Measurements from ENCODE around the gene RNPEP.
"Not testable (repeated sequence)": the region's sequence is repeated elsewhere in the genome, so short reads cannot be mapped to it uniquely, and the experiment has no call there.

Gene RNPEP

DNA sequence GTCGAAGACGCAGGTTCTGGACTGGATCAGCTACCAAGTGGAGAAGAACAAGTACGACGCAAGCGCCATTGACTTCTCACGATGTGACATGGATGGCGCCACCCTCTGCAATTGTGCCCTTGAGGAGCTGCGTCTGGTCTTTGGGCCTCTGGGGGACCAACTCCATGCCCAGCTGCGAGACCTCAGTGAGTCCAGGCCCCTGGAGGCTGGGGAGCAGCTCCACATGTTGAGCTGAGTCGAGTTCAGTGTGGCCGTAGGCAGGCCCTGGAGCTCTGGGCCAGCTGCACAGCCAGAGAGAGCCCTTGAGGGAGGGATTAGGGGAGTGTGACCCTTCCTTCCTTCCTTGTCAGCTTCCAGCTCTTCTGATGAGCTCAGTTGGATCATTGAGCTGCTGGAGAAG lies 29.5 kb downstream of the RNPEP start:
- ATAC-seq, result no peak

DNA sequence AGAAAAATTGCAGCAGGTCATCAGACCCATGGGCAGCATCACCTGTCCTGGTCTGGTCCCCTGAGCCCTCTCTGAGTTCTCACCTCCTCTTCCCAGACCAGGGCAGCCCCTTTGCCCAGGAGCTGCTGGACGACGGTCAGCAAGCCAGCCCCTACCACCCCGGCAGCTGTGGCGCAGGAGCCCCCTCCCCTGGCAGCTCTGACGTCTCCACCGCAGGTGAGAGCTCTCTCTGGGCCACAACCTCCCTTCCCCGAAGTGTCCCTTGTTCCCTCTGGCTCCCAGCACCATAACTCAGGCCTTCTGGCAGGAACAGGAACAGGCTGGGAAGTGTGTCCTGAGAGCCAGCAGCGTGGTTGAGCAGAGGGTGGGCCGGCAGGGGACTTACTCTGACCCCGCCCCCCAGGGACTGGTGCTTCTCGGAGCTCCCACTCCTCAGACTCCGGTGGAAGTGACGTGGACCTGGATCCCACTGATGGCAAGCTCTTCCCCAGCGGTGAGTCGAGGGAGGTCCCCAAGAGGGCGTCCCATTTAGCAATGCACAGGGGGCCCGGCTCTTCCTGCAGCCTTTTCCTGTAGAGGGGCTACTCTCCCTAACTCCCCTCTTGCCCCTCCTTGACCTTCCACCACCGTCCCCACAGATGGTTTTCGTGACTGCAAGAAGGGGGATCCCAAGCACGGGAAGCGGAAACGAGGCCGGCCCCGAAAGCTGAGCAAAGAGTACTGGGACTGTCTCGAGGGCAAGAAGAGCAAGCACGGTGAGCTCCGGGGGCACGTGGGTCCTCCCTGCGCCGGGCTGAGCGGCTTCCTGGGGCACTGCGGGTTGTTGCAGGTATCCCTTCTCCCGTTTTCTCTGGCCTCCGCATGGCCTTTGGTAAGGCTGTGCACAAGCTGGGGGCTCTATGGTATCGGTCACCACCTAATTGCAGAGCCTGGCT lies 30.4 kb downstream of the RNPEP start:
- ATAC-seq, result no peak

DNA sequence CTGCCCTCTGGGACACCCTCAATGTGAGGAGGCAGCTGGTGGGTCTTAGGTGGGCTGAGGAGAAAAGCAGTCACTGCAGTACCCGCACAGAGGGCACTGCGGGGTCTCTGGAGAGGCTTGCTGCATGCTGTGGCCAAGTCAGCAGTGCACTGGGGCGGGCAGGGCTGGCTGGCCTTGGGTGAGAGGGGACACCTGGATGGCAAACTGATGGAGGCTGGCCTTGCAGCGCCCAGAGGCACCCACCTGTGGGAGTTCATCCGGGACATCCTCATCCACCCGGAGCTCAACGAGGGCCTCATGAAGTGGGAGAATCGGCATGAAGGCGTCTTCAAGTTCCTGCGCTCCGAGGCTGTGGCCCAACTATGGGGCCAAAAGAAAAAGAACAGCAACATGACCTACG lies 31.2 kb downstream of the RNPEP start:
- no peak for ATAC-seq

DNA sequence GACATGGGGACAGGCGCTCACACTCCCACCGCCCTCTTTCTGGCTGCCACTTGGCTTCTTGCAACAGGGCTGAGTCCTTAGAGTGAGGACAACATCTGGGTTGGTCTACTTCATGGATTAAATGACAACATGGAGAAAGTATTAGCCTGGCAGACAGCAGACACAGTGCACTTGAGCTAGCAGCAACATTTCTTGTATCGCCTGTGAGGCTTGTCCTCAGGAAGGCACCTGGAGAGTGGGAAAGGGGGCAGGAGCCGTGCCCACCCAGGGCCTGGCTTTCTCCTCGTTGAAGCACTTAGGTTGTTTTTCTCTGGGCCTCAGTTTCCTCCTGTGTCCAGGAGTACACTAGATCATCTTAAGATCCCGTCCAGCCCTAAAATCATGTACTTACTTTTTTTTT lies 31.6 kb downstream of the RNPEP start:
- no peak for ATAC-seq

DNA sequence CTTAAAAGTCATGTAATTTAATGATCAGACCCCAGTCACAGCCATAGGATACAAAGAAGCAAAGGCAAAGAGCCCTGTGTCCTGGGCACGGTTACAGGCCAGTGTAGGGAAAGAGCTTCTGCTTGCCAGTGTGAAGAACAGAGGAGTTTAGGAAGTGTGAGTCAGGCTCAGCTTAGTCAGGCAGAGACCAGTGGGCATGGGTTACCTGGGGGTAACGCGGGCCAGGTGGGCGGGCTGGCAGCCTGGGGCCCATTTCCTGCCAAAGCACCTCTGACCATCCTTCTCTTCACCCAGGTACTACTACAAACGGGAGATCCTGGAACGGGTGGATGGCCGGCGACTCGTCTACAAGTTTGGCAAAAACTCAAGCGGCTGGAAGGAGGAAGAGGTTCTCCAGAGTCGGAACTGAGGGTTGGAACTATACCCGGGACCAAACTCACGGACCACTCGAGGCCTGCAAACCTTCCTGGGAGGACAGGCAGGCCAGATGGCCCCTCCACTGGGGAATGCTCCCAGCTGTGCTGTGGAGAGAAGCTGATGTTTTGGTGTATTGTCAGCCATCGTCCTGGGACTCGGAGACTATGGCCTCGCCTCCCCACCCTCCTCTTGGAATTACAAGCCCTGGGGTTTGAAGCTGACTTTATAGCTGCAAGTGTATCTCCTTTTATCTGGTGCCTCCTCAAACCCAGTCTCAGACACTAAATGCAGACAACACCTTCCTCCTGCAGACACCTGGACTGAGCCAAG lies 32.6 kb downstream of the RNPEP start:
- no peak for ATAC-seq

DNA sequence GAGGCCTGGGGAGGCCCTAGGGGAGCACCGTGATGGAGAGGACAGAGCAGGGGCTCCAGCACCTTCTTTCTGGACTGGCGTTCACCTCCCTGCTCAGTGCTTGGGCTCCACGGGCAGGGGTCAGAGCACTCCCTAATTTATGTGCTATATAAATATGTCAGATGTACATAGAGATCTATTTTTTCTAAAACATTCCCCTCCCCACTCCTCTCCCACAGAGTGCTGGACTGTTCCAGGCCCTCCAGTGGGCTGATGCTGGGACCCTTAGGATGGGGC lies 33.2 kb downstream of the RNPEP start:
- no peak for ATAC-seq

DNA sequence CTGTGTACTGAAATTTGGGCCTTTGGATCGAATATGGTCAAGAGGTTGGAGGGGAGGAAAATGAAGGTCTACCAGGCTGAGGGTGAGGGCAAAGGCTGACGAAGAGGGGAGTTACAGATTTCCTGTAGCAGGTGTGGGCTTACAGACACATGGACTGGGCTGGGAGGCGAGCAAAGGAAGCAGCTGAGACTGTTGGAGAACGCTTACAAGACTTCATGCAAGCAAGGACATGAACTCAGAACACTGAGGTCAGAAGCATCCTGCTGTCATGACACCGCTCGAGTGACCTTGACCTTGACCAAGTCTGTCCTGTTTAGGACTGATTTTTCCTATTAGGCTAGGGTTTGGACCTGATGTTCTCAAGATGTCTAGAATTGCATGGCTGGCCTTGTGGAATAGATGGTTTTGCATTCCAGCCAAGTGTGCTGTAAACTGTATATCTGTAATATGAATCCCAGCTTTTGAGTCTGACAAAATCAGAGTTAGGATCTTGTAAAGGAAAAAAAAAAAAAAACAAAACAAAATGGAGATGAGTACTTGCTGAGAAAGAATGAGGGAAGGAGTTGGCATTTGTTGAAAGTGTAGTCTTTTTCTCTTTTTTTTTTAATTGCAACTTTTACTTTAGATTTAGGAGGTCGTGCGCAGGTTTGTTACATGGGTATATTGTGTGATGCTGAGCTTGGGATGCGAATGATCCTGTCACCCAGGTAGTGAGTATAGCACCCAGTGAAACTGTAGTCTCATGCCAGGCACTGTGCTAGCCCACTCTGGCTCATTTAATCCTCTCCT lies 33.8 kb downstream of the RNPEP start:
- no peak for ATAC-seq

DNA sequence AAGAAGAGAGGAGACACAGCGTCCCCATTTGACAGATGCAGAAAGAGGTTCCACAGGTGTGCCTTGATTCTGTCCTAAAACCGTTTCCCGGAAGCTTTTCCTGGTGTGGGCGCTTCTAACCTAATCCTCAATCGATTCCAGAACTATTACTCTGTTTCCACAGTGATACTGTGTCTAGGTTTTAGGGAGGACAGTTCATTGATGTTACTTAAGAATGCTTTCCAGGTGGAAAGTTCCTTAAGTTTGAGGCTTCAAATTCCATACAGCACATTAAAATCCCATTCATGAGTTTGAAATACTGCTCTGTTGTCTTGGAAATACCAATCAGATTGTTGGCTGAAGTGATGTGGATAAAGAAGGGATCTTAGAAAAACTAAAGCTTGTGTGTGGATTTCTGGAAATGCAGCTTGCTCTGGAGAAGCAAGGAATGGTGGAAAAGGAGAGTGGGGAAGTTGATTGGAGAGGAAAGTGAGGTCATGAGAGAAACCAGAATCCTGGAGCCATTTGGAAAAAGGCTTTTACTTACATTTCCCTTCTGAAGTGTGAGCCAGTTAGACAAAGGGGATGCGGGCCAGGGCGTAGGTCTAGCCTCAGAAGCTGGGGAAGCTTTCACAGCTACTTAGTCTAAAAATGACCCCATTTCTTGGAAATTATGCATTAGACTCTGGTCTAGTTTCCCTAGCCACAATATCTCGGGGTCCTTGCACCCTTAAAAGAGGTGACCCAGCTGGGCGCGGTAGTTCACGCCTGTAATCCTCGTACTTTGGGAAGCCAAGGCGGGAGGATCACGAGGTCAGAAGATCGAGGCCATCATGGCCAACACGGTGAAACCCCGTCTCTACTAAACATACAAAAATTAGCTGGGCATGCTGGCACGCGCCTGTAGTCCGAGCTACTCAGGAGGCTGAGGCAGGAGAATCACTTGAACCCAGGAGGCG lies 34.6 kb downstream of the RNPEP start:
- no peak for ATAC-seq

DNA sequence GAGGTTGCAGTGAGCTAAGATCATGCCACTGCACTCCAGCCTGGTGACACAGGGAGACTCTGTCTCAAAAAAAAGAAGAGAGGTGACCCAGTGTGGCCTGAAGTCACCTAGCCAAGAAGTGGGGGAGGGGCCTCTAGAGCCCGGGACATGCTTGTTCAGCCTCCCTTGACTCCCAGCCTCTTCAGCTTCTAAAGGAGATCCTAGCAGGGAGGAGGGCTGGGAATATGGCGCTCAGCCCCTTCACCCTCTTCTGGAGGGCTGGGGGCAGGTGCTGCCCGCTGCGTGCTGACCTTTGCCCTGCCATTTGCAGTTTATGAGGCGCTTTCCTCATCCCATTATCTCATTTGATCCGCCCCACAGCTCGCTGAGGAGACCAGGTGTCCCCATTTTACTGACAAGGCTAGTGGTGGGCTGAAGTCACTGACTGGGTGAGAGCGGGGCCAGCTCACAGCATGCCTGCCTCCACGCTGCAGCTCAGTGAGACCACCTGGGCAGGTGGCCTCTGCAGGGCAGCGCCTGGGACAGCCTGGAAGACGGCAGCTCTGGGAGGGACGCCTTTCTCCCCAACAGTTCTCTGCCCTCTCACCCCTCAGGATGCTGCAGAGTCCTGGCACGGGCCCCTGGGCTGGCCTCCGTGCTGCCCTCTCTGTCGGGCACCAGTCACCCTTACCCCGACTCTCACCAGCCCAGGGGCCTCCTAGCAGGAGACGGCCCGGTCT lies 35.5 kb downstream of the RNPEP start:
- no peak for ATAC-seq

DNA sequence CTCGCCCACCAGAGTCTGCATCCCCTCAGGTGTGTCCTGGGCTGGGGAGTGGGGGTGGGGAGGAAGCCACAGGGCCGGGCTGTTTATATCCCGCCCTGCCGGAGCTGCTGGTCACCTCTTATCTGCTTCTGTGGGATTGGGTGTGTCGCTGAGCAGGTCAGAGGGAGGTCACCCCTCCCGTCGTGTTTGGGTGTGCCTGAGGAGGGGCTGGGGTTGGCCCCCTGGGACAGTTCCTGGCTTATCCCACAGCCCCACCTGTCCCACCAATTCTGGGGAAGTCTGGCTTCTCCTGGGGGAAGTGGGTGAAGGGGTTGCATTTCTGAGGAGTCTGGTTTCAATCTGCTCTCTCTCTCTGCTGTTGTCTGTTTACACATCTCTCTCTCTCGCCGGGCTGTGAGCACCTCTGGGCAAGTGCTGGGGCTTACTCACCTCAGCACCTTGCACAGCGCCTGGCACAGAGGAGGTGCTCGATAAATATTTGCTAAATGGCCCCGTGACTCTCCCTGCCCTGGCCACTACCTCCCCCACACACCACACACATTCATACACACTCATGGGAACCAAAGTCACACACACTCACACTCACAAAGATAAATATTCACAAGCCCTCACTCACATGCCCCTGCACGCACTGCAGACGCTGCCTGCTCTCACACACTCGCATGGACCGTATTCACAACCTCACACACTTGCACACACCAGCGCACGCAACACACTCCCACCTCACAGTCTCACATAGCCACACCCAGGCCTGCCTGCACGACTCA lies 36.2 kb downstream of the RNPEP start:
- no peak for ATAC-seq

DNA sequence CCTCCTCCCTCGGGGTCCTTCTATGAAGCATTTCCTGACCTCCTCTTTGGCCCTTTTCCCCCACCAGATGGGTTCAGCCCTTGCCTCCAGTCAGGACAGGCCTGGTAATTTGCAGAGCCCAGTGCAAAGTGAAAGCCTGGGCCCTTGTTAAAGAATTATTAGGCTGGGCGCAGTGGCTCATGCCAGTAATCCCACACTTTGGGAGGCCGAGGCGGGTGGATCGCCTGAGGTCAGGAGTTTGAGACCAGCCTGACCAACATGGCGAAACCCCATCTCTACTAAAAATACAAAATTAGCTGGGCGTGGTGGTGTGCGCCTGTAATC lies 36.7 kb downstream of the RNPEP start:
- not testable (repeated sequence) for ATAC-seq

DNA sequence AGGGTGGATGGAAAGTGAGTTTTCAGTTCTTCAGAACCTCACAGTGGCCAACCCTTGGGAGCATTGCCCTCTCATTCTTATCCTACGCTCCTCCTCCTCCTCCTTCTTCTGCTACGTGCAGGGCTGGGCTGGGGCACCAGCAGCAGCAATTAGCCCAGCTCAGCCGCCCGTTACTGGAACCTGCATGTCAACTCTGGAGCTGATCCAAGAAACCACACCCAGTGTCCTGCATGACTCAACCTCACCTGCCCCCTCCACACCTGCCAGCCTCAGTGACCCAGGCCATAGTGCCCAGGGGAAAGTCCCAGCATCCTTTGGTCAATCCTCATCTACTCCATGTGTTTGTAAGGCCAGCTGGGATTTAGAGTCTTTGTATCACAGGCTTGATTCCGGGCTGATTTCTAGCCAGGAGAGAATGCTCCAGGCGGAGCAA lies 40.6 kb downstream of the RNPEP start:
- no peak for ATAC-seq

DNA sequence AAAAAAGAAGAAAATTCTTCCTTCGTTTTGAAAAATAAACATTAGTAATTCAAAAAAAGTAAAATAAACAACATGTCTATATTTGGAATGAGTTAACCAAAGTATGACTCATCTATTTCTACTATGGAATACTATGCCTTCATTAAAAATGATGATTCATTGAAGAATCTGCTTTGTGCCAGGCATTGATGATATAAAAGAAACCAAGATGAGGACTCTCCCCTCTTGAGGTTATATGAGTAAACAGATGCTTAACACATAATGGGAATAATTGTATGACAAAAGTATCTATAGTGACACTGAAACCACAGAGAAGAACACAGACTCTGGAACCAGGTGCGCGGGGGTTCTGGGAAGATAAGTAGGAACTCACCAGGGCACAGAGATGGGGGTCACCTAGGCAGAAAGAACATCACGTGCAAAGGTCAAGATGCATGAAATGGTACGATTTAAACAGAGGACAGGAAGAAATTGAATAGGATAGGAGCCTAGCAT lies 46.8 kb downstream of the RNPEP start:
- no peak for ATAC-seq

DNA sequence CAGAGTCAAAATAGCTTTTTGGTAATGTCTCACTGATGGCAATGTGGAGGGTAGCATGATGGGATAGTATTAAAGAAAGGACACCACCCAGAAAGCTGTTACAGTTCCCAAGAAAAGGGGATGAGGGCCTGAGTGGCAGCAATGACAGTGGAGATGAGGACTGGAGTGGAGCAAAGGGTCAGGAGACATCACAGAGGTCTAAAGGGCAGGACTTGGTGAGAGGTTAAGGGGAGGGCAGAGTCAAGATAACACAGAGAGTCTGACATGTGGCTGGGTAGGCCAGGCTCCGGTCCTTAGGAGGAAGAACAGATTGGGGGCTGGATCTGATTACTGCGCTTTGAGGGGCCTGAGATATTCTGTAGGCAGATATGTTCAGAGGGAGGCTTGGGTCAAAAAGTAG lies 47.3 kb downstream of the RNPEP start:
- ATAC-seq, result no peak

DNA sequence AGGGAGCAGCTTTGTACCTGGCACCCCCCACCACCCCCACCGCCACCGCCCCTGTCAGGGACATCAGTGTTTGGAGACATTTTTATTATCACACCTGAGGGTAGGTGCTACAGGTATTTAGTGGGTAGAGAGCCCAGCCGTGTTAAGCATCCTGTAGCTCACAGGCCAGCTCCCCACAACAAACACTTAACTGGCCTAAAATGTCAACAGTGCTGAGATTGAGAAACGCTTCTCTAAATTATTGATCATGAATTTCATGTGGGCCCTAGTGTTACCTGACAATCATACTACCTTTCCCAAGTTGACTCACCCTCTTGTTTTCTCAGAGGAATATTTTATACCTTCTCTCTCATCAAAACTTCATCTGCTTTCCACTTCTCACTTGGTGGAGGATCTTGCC lies 49.3 kb downstream of the RNPEP start:
- no peak for ATAC-seq

DNA sequence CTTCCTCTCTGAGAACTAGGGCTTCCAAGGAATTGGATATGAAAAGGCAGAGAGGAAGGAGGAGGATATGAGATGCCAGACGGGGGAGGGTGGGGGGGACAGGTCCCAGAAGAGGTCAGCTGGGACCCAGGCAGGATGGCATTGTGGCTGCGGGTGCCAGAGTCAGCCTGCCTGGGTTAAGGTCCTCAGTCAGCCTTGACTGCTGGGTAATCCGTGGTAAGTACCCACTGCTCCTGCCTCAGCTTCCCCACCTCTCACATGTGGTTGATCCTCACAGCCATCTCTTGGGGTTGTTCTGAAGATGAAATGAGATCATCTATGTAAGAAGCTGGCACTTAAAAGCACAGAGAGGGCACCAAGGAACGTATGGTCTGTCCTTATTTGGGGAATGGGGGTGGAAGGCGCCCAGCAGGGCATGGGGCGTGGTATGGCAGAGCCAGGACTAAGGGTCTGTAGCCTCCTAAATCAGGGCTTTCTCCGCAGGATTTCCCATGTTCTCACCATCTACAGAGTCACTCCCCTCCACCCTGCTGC lies 51.8 kb downstream of the RNPEP start:
- ATAC-seq, result no peak

DNA sequence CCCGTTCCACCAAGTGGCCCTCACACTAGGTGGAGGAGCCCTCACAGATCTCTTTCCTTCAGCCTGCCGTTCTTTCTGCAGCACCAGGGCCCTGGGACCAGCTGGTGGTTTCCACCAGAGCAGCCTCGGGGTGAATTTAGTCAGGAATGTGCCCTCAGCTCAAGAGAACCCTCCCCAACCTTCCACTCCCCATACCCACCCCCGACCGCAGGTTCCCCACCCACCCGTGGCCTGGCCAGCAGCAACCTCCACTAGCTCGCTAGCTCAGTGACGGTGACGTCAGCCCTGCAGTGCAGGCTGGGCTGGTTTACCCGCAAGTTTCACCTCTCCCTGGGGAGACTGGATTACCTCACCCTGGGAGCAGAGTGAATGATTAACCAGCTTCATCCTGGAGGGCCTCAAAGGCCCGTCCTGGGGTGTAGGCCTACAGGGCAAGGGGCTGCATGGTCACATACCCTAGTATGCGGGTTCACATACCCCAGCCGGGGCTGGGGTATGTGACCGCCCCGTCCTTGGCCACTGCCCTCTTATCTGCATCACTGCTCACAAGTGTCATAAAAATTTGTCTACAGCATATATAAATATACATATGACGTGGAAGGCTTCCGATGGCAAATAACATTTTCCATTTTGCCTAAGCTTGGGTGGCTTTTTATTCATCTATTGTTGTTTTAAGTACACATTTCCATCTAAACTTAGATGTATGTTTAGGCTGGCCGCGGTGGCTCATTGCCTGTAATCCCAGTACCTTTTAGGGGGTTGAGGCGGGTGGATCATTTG lies 52.4 kb downstream of the RNPEP start:
- no peak for ATAC-seq

DNA sequence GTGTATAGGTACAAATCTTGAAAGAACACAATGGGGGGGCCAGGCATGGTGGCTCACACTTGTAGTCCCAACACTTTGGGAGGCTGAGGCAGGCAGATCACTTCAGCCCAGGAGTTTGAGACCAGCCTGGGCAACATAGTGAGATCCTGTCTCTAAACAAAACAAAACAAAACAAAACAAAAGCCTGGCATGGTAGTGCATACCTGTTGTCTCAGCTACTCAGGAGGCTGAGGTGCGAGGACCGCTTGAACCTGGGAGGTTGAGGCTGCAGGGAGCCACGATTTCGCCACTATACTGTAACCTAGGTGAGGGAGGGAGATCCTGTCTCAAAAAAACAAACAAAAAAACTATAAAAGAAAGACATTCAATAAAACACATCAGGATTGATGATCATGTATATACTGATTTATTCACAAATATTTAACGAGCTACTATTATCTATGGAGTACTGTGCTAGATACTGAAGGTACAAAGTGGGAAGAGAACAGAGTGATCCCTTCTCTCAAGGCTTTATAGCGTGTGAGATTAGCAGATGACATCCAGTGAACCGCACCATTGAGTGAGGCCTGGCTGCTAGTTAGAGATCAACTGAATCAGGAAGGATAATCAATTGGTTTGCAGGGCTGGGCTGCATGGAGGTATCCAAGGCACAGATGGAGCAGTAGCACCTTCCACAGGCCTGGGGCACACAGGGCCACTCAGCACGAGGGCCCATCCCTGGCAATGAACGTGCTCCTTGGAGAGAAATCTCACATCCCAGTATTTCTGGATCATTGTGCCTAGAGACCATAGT lies 54.3 kb downstream of the RNPEP start:
- no peak for ATAC-seq

Measured in activated CD4-positive, CD25-positive, alpha-beta regulatory T cell treated with anti-CD3 and anti-CD28 coated beads, Interleukin-2, amount 50 U/mL, for 24 hours (primary cell).